NCI-H1417 (cell line): ENCODE measurements around the gene ASAP3.

Source experiments
- DNase-seq, 3 experiments: peaks; one replicate each; lab custom pipeline; 2025; lab: John Stamatoyannopoulos, UW

The ASAP3 gene

GRCh38 chr1:23477359-23478144 is 6.4 kb downstream of the ASAP3 start:
- DNase-seq = no peak

- no peak for DNase-seq
Measured at GRCh38 chr1:23475641-23476040, 8.3 kb downstream of the ASAP3 start.

- no peak for DNase-seq
Measured at GRCh38 chr1:23475134-23475628, 8.8 kb downstream of the ASAP3 start.

- DNase-seq = no peak
Measured at GRCh38 chr1:23473037-23473800, 10.8 kb downstream of the ASAP3 start.

- DNase-seq = no peak
Measured at GRCh38 chr1:23472351-23473036, 11.5 kb downstream of the ASAP3 start.

GRCh38 chr1:23471473-23472075 is 12.4 kb downstream of the ASAP3 start:
- no peak for DNase-seq

GRCh38 chr1:23470282-23471070 is 13.5 kb downstream of the ASAP3 start:
- DNase-seq = no peak

- DNase-seq = no peak
Measured at GRCh38 chr1:23469372-23469982, 14.5 kb downstream of the ASAP3 start.

- DNase-seq = no peak
Measured at GRCh38 chr1:23466423-23466989, 17.5 kb downstream of the ASAP3 start.

- DNase-seq = no peak
Measured at GRCh38 chr1:23463286-23463685, 20.7 kb downstream of the ASAP3 start.

GRCh38 chr1:23462766-23463165 is 21.2 kb downstream of the ASAP3 start:
- DNase-seq = no peak

GRCh38 chr1:23461050-23461449 is 22.9 kb downstream of the ASAP3 start:
- DNase-seq = no peak

GRCh38 chr1:23460519-23460918 is 23.5 kb downstream of the ASAP3 start:
- DNase-seq = no peak

- no peak for DNase-seq
Measured at GRCh38 chr1:23459338-23459757, 24.6 kb downstream of the ASAP3 start.

GRCh38 chr1:23456226-23456625 is 27.8 kb downstream of the ASAP3 start:
- DNase-seq = no peak

GRCh38 chr1:23453455-23454000 is 30.5 kb downstream of the ASAP3 start:
- DNase-seq = no peak

- DNase-seq = peak in 2 of 3 experiments; percentile 14 to 20
Measured at GRCh38 chr1:23452011-23452411, 32.0 kb downstream of the ASAP3 start.

- no peak for DNase-seq
Measured at GRCh38 chr1:23451441-23451840, 32.5 kb downstream of the ASAP3 start.

GRCh38 chr1:23450894-23451293 is 33.1 kb downstream of the ASAP3 start:
- no peak for DNase-seq

- peak in 1 of 3 experiments; percentile 20 for DNase-seq
Measured at GRCh38 chr1:23449958-23450357, 34.0 kb downstream of the ASAP3 start.
